HEK293 (cell line): ENCODE data around the gene SS18L1.

Experiments
- CTCF ChIA-PET: fragments of 350-600 bp; formaldehyde crosslinking; extraction: SDS; loops from one replicate; lab custom pipeline; 2021; ENCODE audit warnings: antibody characterized with exemption; lab: Yijun Ruan, JAX
- POLR2A ChIA-PET: fragments of 300-600 bp; formaldehyde crosslinking; extraction: SDS; loops from one replicate; lab custom pipeline; 2020; ENCODE audit warnings: antibody characterized with exemption, inconsistent platforms; lab: Yijun Ruan, JAX
- H3K27ac ChIP-seq: fragments of 200-500 bp; sonication (Bioruptor generic); 2 replicates; pipeline ENCODE4 v1.5.1; 2014; ENCODE audit warnings: low read depth, low read length, control low read depth, inconsistent platforms; ENCODE audit errors: extremely low read depth
- H3K36me3 ChIP-seq, 2 experiments: fragments of 200-500 bp in 1 of 2; sonication (Bioruptor generic) in 1 of 2; 1 replicate in 1 of 2; 2 replicates in 1 of 2; pipeline ENCODE4 v1.5.1; 2014 to 2017; ENCODE audit warnings: inconsistent platforms in 2 of 2, low read length in 2 of 2; ENCODE audit not compliant: control insufficient read depth in 2 of 2, insufficient read depth in 1 of 2
- H3K4me1 ChIP-seq: fragments of 200-500 bp; sonication (Bioruptor generic); 2 replicates; pipeline ENCODE4 v1.5.1; 2014; ENCODE audit warnings: mild to moderate bottlenecking, low read length, inconsistent platforms; ENCODE audit not compliant: control insufficient read depth, insufficient read depth
- H3K4me3 ChIP-seq: 2 replicates; pipeline ENCODE4 v1.5.1; 2011; ENCODE audit warnings: low read depth, mild to moderate bottlenecking, control low read depth, low read length, moderate library complexity
- H3K9me3 ChIP-seq: fragments of 200-500 bp; sonication (Bioruptor generic); 2 replicates; pipeline ENCODE4 v1.5.1; 2014; ENCODE audit warnings: low read depth, low read length, inconsistent platforms; ENCODE audit not compliant: control insufficient read depth, insufficient read depth
- CTCF ChIP-seq: fragments of 450-650 bp; formaldehyde crosslinking; IDR thresholded peaks from 2 replicates; pipeline ENCODE4 v1.5.1; 2016; ENCODE audit warnings: missing biosample characterization, missing genetic modification characterization
- FEZF1 ChIP-seq: fragments of 450-650 bp; formaldehyde crosslinking; IDR thresholded peaks from 2 replicates; pipeline ENCODE4 v1.5.1; 2016; ENCODE audit warnings: missing biosample characterization, missing genetic modification characterization
- GLI4 ChIP-seq: fragments of 450-650 bp; formaldehyde crosslinking; IDR thresholded peaks from 2 replicates; pipeline ENCODE4 v1.5.1; 2016; ENCODE audit warnings: missing biosample characterization, missing genetic modification characterization
- KLF9 ChIP-seq: fragments of 450-650 bp; formaldehyde crosslinking; IDR thresholded peaks from 2 replicates; pipeline ENCODE4 v1.5.1; 2016; ENCODE audit warnings: missing biosample characterization, missing genetic modification characterization, low read depth
- PRDM6 ChIP-seq: fragments of 450-650 bp; formaldehyde crosslinking; IDR thresholded peaks from 2 replicates; pipeline ENCODE4 v1.5.1; 2017; ENCODE audit warnings: missing biosample characterization, missing genetic modification characterization
- REST ChIP-seq: fragments of 450-650 bp; formaldehyde crosslinking; IDR thresholded peaks from 2 replicates; pipeline ENCODE4 v1.5.1; 2016; ENCODE audit warnings: missing biosample characterization, missing genetic modification characterization
- SP2 ChIP-seq: fragments of 450-650 bp; formaldehyde crosslinking; IDR thresholded peaks from 2 replicates; pipeline ENCODE4 v1.5.1; 2016; ENCODE audit warnings: missing biosample characterization, missing genetic modification characterization
- ZBTB1 ChIP-seq: fragments of 450-650 bp; formaldehyde crosslinking; IDR thresholded peaks from 2 replicates; pipeline ENCODE4 v1.5.1; 2016; ENCODE audit warnings: missing biosample characterization, missing genetic modification characterization
- ZBTB7A ChIP-seq: fragments of 450-650 bp; formaldehyde crosslinking; IDR thresholded peaks from 2 replicates; pipeline ENCODE4 v1.5.1; 2016; ENCODE audit warnings: low read depth, missing biosample characterization, missing genetic modification characterization
- ZEB2 ChIP-seq: fragments of 450-650 bp; formaldehyde crosslinking; IDR thresholded peaks from 2 replicates; pipeline ENCODE4 v1.5.1; 2016; ENCODE audit warnings: missing biosample characterization, missing genetic modification characterization
- ZFP37 ChIP-seq: fragments of 450-650 bp; formaldehyde crosslinking; IDR thresholded peaks from 2 replicates; pipeline ENCODE4 v1.5.1; 2016; ENCODE audit warnings: missing biosample characterization, missing genetic modification characterization
- ZFP69B ChIP-seq: fragments of 450-650 bp; formaldehyde crosslinking; IDR thresholded peaks from 2 replicates; pipeline ENCODE4 v1.5.1; 2016; ENCODE audit warnings: missing biosample characterization, missing genetic modification characterization
- ZNF138 ChIP-seq: fragments of 450-650 bp; formaldehyde crosslinking; IDR thresholded peaks from 2 replicates; pipeline ENCODE4 v1.5.1; 2016; ENCODE audit warnings: missing biosample characterization, missing genetic modification characterization, borderline replicate concordance
- ZNF274 ChIP-seq, 2 experiments: fragments of 200-500 bp in 1 of 2; fragments of 450-650 bp in 1 of 2; sonication (Bioruptor generic) in 1 of 2; formaldehyde crosslinking in 1 of 2; IDR thresholded peaks; 2 replicates each; pipeline versions ENCODE4 v1.5.1 to v1.6.1; 2014 to 2016; ENCODE audit warnings: borderline replicate concordance in 1 of 2, inconsistent platforms in 1 of 2, low read length in 1 of 2, missing biosample characterization in 1 of 2, missing genetic modification characterization in 1 of 2
- ZNF354C ChIP-seq: fragments of 450-650 bp; formaldehyde crosslinking; IDR thresholded peaks from 2 replicates; pipeline ENCODE4 v1.5.1; 2016; ENCODE audit warnings: missing biosample characterization, missing genetic modification characterization, low read depth, borderline replicate concordance
- ZNF366 ChIP-seq: fragments of 450-650 bp; formaldehyde crosslinking; conservative IDR thresholded peaks from 2 replicates; pipeline ENCODE4 v1.5.1; 2016; ENCODE audit warnings: missing biosample characterization, missing genetic modification characterization
- ZNF391 ChIP-seq: fragments of 450-650 bp; formaldehyde crosslinking; IDR thresholded peaks from 2 replicates; pipeline ENCODE4 v1.5.1; 2016; ENCODE audit warnings: low read depth, missing biosample characterization, missing genetic modification characterization, borderline replicate concordance
- ZNF48 ChIP-seq: fragments of 450-650 bp; formaldehyde crosslinking; IDR thresholded peaks from 2 replicates; pipeline ENCODE4 v1.5.1; 2016; ENCODE audit warnings: missing biosample characterization, missing genetic modification characterization
- ZNF513 ChIP-seq: fragments of 450-650 bp; IDR thresholded peaks from 2 replicates; pipeline ENCODE4 v1.5.1; 2018; ENCODE audit warnings: missing biosample characterization, missing genetic modification characterization
- ZNF600 ChIP-seq: fragments of 450-650 bp; formaldehyde crosslinking; IDR thresholded peaks from 2 replicates; pipeline ENCODE4 v1.5.1; 2016; ENCODE audit warnings: missing biosample characterization, missing genetic modification characterization
- ZNF768 ChIP-seq: fragments of 450-650 bp; formaldehyde crosslinking; IDR thresholded peaks from 2 replicates; pipeline ENCODE4 v1.5.1; 2018; ENCODE audit warnings: missing biosample characterization, mild to moderate bottlenecking, missing genetic modification characterization
- ZNF785 ChIP-seq: fragments of 450-650 bp; formaldehyde crosslinking; IDR thresholded peaks from 2 replicates; pipeline ENCODE4 v1.5.1; 2016; ENCODE audit warnings: missing biosample characterization, missing genetic modification characterization
- ZSCAN16 ChIP-seq: fragments of 450-650 bp; formaldehyde crosslinking; IDR thresholded peaks from 2 replicates; pipeline ENCODE4 v1.5.1; 2016; ENCODE audit warnings: missing biosample characterization, missing genetic modification characterization

SS18L1 gene

GRCh38 chr20:62141043-62141396, 2.5 kb upstream of the SS18L1 start:
- Histone ChIP-seq H3K4me1 (no peaks in the 10 kb centered on the region), H3K4me3 (no peak overlapping the region), H3K9me3 (no peaks in the 10 kb centered on the region), H3K36me3 (peaks cover 4 to 68% of the 10 kb centered on the region in 2 experiments; a peak in 2 of 3 replicates), H3K27ac (no peak overlapping the region)
- TF ChIP-seq ZNF391 (tag by site-specific recombination), result no peak
- TF ChIP-seq ZNF138 (tag by site-specific recombination), result no peak
- TF ChIP-seq ZNF274 (IDR thresholded peaks at IDR 0.05; ENCODE audit: low read length), result no peak
- TF ChIP-seq ZNF274 (tag by site-specific recombination; IDR thresholded peaks at IDR 0.05; ENCODE audit: borderline replicate concordance), result no peak
- no peak for TF ChIP-seq ZNF768 (tag by site-specific recombination)
- TF ChIP-seq ZNF600 (tag by site-specific recombination), result no peak
- TF ChIP-seq ZFP69B, result no peak
- no peak for TF ChIP-seq ZBTB1
- TF ChIP-seq KLF9 (tag by site-specific recombination), result no peak
- TF ChIP-seq ZNF785 (tag by site-specific recombination), result no peak
- TF ChIP-seq ZFP37, result no peak
- TF ChIP-seq REST (tag by site-specific recombination), result no peak
- no peak for TF ChIP-seq FEZF1 (tag by site-specific recombination)
- POLR2A ChIA-PET, result no interaction called here
- CTCF ChIA-PET, result interaction anchor here (1.0 to 1.9 kb wide), 6 partner anchors 8 to 130 kb away, joined by 3 to 15 read pairs (median 4); no protein-coding TSS in a partner anchor

GRCh38 chr20:62141397-62142251, 1.9 kb upstream of the SS18L1 start:
- Histone ChIP-seq H3K27ac (peak overlapping the region; percentile 84; the same call in 1 of the 2 replicates), H3K4me1 (no peaks in the 10 kb centered on the region), H3K36me3 (peaks cover 4 to 65% of the 10 kb centered on the region in 2 experiments; a peak in 2 of 3 replicates), H3K4me3 (peak overlapping the region; percentile 89), H3K9me3 (no peaks in the 10 kb centered on the region)
- ChIA-PET CTCF (interaction anchor here (0.6 to 1.9 kb wide), 8 partner anchors 8 to 131 kb away, joined by 3 to 15 read pairs (median 4); no protein-coding TSS in a partner anchor), POLR2A (interaction anchor here (1.2 to 1.5 kb wide), 2 partner anchors 41 to 245 kb away, joined by 4 read pairs; partner anchors contain the start of genes MTG2 and RPS21)
- no peak for TF ChIP-seq ZBTB7A (tag by site-specific recombination)
- peak; percentile 56 for TF ChIP-seq CTCF (tag by site-specific recombination)
- 0 out of 2 replicates have a peak, but pooled peaks have one; percentile 10 for TF ChIP-seq ZEB2 (tag by site-specific recombination)
- TF ChIP-seq ZNF354C (tag by site-specific recombination), result no peak
- TF ChIP-seq ZNF366 (tag by site-specific recombination), result no peak
- TF ChIP-seq ZNF513, result no peak
- TF ChIP-seq GLI4 (tag by site-specific recombination), result no peak
- TF ChIP-seq ZSCAN16, result no peak
- no peak for TF ChIP-seq KLF9 (tag by site-specific recombination)
- no peak for TF ChIP-seq SP2 (tag by site-specific recombination)
- TF ChIP-seq ZNF48 (tag by site-specific recombination), result no peak
- TF ChIP-seq PRDM6, result no peak
